ENCODE results near the gene HLA-DRA.
A peak's percentile ranks its signal among the peaks of the same experiment; 100 is the strongest.

- TF ChIP-seq CTCF (optimal IDR thresholded peaks at IDR 0.05 in 1 of 3, IDR thresholded peaks at IDR 0.05 in 1 of 3, conservative IDR thresholded peaks at IDR 0.05 in 1 of 3; ENCODE audit: extremely low read depth in 1 of 3, insufficient read depth in 2 of 3, low read length in 3 of 3) (peak in 2 of 3 experiments; percentile 10 to 24), EZH2 (IDR thresholded peaks at IDR 0.05; ENCODE audit: low read length) (no peak)
Measured at GRCh38 chr6:32432050-32432450, 7.6 kb upstream of the HLA-DRA start.

Data from keratinocyte (primary cell).